Subcutaneous abdominal adipose tissue (tissue), 5 donors: ENCODE measurements around the gene SLC9C2.
"Not testable (repeated sequence)": the region's sequence is repeated elsewhere in the genome, so short reads cannot be mapped to it uniquely, and the experiment has no call there.

Experiments used
- H3K27ac ChIP-seq: one replicate; pipeline ENCODE4 v1.7.0; 2013; ENCODE audit warnings: low read depth, mild to moderate bottlenecking, inconsistent platforms, low read length, moderate library complexity
- H3K27me3 ChIP-seq, 5 donors: one replicate each; pipeline ENCODE4 v1.7.0; 2013; ENCODE audit warnings: low read length in 5 of 5, inconsistent platforms in 1 of 5; ENCODE audit not compliant: control insufficient read depth in 5 of 5, insufficient read depth in 4 of 5
- H3K36me3 ChIP-seq, 5 donors: one replicate each; pipeline ENCODE4 v1.7.0; 2013; ENCODE audit warnings: low read length in 5 of 5; ENCODE audit not compliant: control insufficient read depth in 5 of 5, insufficient read depth in 5 of 5
- H3K4me1 ChIP-seq, 5 donors: one replicate each; pipeline ENCODE4 v1.7.0; 2013; ENCODE audit warnings: low read length in 5 of 5, mild to moderate bottlenecking in 3 of 5, moderate library complexity in 1 of 5; ENCODE audit not compliant: control insufficient read depth in 5 of 5, insufficient read depth in 5 of 5
- H3K4me3 ChIP-seq, 5 donors: one replicate each; pipeline ENCODE4 v1.7.0; 2013; ENCODE audit warnings: low read length in 5 of 5, low read depth in 1 of 5
- H3K9ac ChIP-seq, 5 donors: one replicate each; pipeline ENCODE4 v1.7.0; 2013; ENCODE audit warnings: low read length in 5 of 5, mild to moderate bottlenecking in 4 of 5, moderate library complexity in 3 of 5
- H3K9me3 ChIP-seq, 5 donors: one replicate each; pipeline ENCODE4 v1.7.0; 2013; ENCODE audit warnings: low read length in 5 of 5; ENCODE audit not compliant: control insufficient read depth in 5 of 5
- donor health status: healthy.
- donor health status: healthy.
- donor health status: healthy.
- donor health status: healthy.
- donor health status: healthy.

The SLC9C2 gene

GRCh38 chr1:173505391-173505790 is 97.5 kb downstream of the SLC9C2 start:
- Histone ChIP-seq H3K27ac (no peak overlapping the region), H3K36me3 (no peaks in the 10 kb centered on the region), H3K4me3 (no peak overlapping the region), H3K9ac (no peak overlapping the region), H3K9me3 (no peaks in the 10 kb centered on the region), H3K27me3 (no peaks in the 10 kb centered on the region), H3K4me1 (peaks cover 0 to 28% (median 21%) of the 10 kb centered on the region in 5 donors)

DNA sequence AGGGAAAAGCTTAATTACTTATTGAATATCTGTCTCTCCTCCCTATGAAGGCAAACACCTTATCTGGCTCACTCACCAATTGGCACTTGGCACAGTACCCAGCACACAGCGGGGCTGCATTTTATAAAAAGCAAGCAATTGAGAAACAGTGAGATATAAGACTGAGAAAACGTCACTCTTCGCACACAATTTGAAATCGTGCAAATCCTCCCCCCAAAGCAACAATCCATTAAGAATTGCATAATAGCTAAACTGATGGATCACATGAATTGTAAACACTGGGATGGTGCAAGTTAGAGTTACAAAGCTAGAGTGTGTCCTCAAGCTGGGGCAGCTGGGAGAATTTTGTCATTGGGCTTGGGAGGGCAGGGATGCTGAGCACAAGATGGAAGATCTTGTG is 98.6 kb downstream of the SLC9C2 start:
- Histone ChIP-seq H3K36me3 (peaks cover 0 to 5% (median 0%) of the 10 kb centered on the region in 5 donors), H3K4me1 (peaks cover 0 to 28% (median 21%) of the 10 kb centered on the region in 5 donors), H3K4me3 (no peak overlapping the region), H3K9ac (no peak overlapping the region), H3K9me3 (no peaks in the 10 kb centered on the region), H3K27ac (peak overlapping the region; percentile 57), H3K27me3 (no peaks in the 10 kb centered on the region)

GRCh38 chr1:173503391-173503790 is 99.5 kb downstream of the SLC9C2 start:
- Histone ChIP-seq H3K27me3 (no peaks in the 10 kb centered on the region), H3K4me1 (peaks cover 0 to 28% (median 21%) of the 10 kb centered on the region in 5 donors), H3K9me3 (no peaks in the 10 kb centered on the region), H3K27ac (peak overlapping the region; percentile 57), H3K9ac (peak overlapping the region in 1 of 5 donors; percentile 28), H3K4me3 (no peak overlapping the region), H3K36me3 (peaks cover 0 to 5% (median 0%) of the 10 kb centered on the region in 5 donors)

DNA sequence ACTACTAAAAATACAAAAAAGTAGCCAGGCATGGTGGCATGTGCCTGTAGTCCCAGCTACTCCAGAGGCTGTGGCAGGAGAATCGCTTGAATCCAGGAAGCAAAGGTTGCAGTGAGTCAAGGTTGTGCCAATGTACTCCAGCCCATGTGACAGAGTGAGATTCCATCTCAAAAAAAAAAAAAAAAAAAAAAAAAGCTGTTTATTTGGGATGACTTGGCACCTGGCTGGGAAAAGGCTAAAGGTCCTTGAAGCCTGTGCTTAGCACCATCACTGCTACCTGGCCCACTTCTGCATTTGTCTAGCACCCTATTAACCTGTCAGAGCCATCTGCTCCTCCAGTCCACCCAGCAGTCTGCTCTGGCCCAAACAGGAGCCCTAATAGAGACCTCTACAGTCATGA is 100.8 kb downstream of the SLC9C2 start:
- Histone ChIP-seq H3K9ac (no peak overlapping the region), H3K4me1 (peaks cover 0 to 21% (median 16%) of the 10 kb centered on the region in 5 donors), H3K9me3 (no peaks in the 10 kb centered on the region), H3K36me3 (peaks cover 0 to 5% (median 0%) of the 10 kb centered on the region in 5 donors), H3K4me3 (no peak overlapping the region), H3K27me3 (no peaks in the 10 kb centered on the region), H3K27ac (no peak overlapping the region)

DNA sequence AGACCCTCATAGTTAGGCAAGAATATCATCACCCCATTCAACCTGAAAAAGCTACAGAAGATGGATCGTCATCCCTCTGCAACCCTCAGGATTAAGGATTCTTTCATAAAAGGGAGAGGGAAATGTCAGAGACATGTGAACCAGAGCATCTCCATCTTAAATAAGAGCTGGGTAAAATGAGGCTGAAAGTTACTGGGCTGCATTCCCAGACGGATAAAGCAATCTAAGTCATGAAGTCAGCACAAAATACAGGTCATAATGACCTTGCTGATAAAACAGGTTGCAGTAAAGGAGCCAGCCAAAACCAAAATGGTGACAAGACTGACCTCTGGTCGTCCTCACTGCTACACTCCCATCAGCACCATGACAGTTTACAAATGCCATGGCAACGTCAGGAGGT is 103.1 kb downstream of the SLC9C2 start:
- H3K36me3 ChIP-seq: peaks cover 0 to 5% (median 0%) of the 10 kb centered on the region in 5 donors
- no peak overlapping the region for H3K27ac ChIP-seq
- peaks cover 0 to 13% (median 6%) of the 10 kb centered on the region in 5 donors for H3K4me1 ChIP-seq
- peaks cover 0 to 4% (median 0%) of the 10 kb centered on the region in 5 donors for H3K9me3 ChIP-seq
- H3K9ac ChIP-seq: no peak overlapping the region
- H3K27me3 ChIP-seq: no peaks in the 10 kb centered on the region
- no peak overlapping the region for H3K4me3 ChIP-seq

- Histone ChIP-seq H3K36me3 (peaks cover 0 to 10% (median 0%) of the 10 kb centered on the region in 5 donors), H3K4me1 (no peaks in the 10 kb centered on the region), H3K27me3 (no peaks in the 10 kb centered on the region), H3K4me3 (no peak overlapping the region), H3K9me3 (peaks cover 0 to 4% (median 0%) of the 10 kb centered on the region in 5 donors), H3K27ac (no peak overlapping the region), H3K9ac (no peak overlapping the region)
Observed at GRCh38 chr1:173496757-173497320, 106.0 kb downstream of the SLC9C2 start.

DNA sequence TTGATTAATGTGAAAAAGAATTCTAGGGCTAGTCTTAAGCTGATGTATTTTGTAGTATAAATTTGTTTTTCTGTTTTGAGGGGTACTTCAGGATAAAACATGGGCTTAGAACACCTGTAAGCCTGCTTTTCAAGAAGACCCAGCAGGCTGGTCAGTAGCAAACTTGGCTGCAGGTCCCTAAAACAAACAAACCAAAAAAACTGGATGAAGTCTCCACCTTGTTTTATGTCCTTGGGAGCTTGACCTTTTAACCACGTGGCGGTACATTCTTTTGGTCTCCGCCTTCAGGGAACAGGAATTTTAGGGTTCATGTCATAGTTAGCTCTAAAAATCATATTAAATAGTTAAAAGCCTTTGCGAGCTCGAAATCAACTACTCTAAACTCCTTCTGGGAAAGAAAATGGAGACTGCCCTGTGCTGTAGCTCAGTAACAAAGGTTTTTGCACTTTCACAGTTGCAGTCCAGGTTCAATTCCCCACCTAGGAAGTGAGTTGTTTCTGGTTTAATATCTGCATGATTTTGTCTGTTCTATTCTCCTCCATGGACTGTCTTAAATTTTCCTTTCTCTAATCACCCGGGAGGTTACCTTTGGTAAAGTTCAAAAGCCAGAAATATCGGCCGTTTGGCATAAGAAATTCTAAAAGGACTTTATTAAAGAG is 107.1 kb downstream of the SLC9C2 start:
- H3K9me3 ChIP-seq: peaks cover 0 to 4% (median 0%) of the 10 kb centered on the region in 5 donors
- no peaks in the 10 kb centered on the region for H3K4me1 ChIP-seq
- H3K27ac ChIP-seq: no peak overlapping the region
- H3K36me3 ChIP-seq: peaks cover 0 to 19% (median 0%) of the 10 kb centered on the region in 5 donors
- H3K4me3 ChIP-seq: no peak overlapping the region
- no peaks in the 10 kb centered on the region for H3K27me3 ChIP-seq
- H3K9ac ChIP-seq: no peak overlapping the region

- H3K27ac ChIP-seq, H3K4me1 ChIP-seq, H3K9ac ChIP-seq, H3K9me3 ChIP-seq, H3K4me3 ChIP-seq, H3K27me3 ChIP-seq: not testable (repeated sequence)
- peaks cover 12 to 34% (median 16%) of the 10 kb centered on the region in 5 donors for H3K36me3 ChIP-seq
Observed at GRCh38 chr1:173493125-173493524, 109.7 kb downstream of the SLC9C2 start.

DNA sequence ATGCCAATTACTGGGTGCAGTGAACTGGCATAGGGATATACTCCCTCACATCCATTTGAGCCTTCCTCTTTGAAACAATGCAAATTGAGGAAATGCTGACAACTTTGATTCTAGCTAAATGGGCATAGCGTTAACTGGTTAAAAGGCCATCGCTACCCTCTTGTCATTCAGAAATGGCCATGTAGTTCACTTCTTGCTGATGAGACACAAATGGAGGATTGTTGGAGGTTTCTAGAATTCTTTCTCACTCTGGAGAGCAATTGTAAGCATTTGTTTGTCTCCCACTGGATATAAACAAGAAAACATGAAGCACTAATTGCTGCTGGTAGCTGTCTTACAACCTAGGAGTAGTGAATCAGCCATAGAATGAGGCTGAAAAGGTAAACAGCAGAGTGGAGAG is 111.4 kb downstream of the SLC9C2 start:
- Histone ChIP-seq H3K9ac (no peak overlapping the region), H3K4me1 (no peaks in the 10 kb centered on the region), H3K27ac (no peak overlapping the region)

GRCh38 chr1:173489929-173490328 is 112.9 kb downstream of the SLC9C2 start:
- no peaks in the 10 kb centered on the region for H3K9me3 ChIP-seq
- no peak overlapping the region for H3K27ac ChIP-seq
- H3K27me3 ChIP-seq: no peaks in the 10 kb centered on the region
- H3K36me3 ChIP-seq: peaks cover 42 to 66% (median 45%) of the 10 kb centered on the region in 5 donors
- H3K9ac ChIP-seq: no peak overlapping the region
- no peak overlapping the region for H3K4me3 ChIP-seq
- peaks cover 0 to 4% (median 0%) of the 10 kb centered on the region in 5 donors for H3K4me1 ChIP-seq

More for the DNA sequence above, 111.4 kb downstream of the SLC9C2 start:
- Histone ChIP-seq H3K9me3 (no peaks in the 10 kb centered on the region), H3K36me3 (peaks cover 27 to 50% (median 32%) of the 10 kb centered on the region in 5 donors), H3K27me3 (no peaks in the 10 kb centered on the region), H3K4me3 (no peak overlapping the region)
